Left lung (tissue), 10 donors: ENCODE measurements around the gene HES5. TPM values are rescaled to one million over a fixed set of nuclear protein-coding genes. Genes with fewer than 3 reads are reported as not detected.

Experiments used
- ATAC-seq: fragments of 200-7000 bp; cut with Tn5 transposase; one replicate; pipeline ENCODE4 v1.9.1; 2020; ENCODE audit warnings: moderate library complexity
- DNase-seq, 4 donors: peaks; one replicate each; pipeline ENCODE4 v3.0.0-alpha.2; 2013 to 2020
- H3K27ac ChIP-seq, 2 donors: fragments of 200-600 bp; sonication (generic) in 1 of 2; one replicate each; pipeline versions ENCODE4 v1.5.0 to v1.8.0; 2020 to 2021
- H3K27me3 ChIP-seq, 2 donors: fragments of 200-600 bp; sonication (generic) in 1 of 2; one replicate each; pipeline versions ENCODE4 v1.5.0 to v1.8.0; 2020 to 2021
- H3K36me3 ChIP-seq, 2 donors: fragments of 200-600 bp; sonication (generic) in 1 of 2; one replicate each; pipeline versions ENCODE4 v1.5.0 to v1.8.0; 2020 to 2021
- H3K4me1 ChIP-seq, 2 donors: fragments of 200-600 bp; one replicate each; pipeline ENCODE4 v1.8.0; 2021
- H3K4me3 ChIP-seq, 2 donors: fragments of 200-600 bp; sonication (generic) in 1 of 2; one replicate each; pipeline versions ENCODE4 v1.5.0 to v1.8.0; 2020 to 2021; ENCODE audit warnings: mild to moderate bottlenecking in 1 of 2
- H3K9me3 ChIP-seq, 2 donors: fragments of 200-600 bp; sonication (generic) in 1 of 2; one replicate each; pipeline versions ENCODE4 v1.5.0 to v1.8.0; 2020 to 2021
- intact Hi-C, 2 donors: fragments of 100-400 bp; cut with DNase I; formaldehyde crosslinking; loops; one replicate each; pipeline versions ENCODE4 v1.11.2 to v1.14.2; 2022
- polyA plus RNA-seq, 6 donors: library from polyadenylated mRNA; unstranded; fragments of 120-200 nt; gene quantifications; one replicate each; pipeline ENCODE4 v1.2.1, GENCODE V29; 2013; ENCODE audit not compliant: insufficient read length in 6 of 6
- total RNA-seq, 2 donors: library from RNA; stranded (reverse); fragmentation: NEBNext Ultra II Directional; extraction: Animal tissue kit (Norgen Biotek cat#: 25700); gene quantifications; one replicate each; pipeline ENCODE4 v1.2.1, GENCODE V29; 2021
- TF ChIP-seq, protein P1 (sequence below), 2 donors: fragments of 200-600 bp; sonication (generic) in 1 of 2; IDR thresholded peaks; one replicate each; pipeline versions ENCODE4 v1.5.0 to v1.8.0; 2021; ENCODE audit warnings: antibody characterized with exemption in 2 of 2
- donor health status: DM: no; HTN: yes; CAD: no.
- donor health status: DM: no; HTN: no; CAD: no.

HES5 gene
- total and polyA plus RNA-seq, 8 donors = 0.21 to 1.2 (median 0.65) TPM

DNA sequence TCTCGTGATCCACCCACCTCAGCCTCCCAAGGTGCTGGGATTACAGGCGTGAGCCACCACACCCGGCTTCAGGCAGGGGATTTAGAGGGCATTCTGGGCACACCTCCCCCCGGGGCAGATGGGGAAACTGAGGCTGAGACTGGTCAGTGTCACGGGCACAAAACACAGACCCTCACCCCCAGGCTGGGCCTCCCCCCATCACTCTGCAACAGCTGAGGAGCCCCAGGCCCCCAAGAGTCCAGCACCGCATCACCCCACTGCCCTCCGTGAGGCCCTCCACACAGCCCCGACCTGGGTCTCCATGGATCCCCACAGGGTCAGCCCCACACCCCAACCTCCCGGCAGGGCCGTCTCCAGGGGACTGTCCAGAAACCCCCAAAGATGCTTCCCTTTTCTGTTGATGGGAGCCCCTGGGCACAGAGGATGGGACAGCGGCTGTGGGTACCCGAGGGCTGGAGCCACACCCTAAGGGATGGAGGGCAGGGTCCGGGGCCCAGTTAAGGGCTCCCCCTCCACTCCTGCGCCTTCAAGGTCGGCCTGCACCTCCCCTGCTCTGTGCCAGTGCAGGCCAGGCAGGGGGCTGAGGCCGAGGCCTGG, 37.1 kb upstream of the HES5 start:
- ATAC-seq (no peak), DNase-seq (peak in 1 of 4 donors; percentile 76)
- TF ChIP-seq, protein P1, sequence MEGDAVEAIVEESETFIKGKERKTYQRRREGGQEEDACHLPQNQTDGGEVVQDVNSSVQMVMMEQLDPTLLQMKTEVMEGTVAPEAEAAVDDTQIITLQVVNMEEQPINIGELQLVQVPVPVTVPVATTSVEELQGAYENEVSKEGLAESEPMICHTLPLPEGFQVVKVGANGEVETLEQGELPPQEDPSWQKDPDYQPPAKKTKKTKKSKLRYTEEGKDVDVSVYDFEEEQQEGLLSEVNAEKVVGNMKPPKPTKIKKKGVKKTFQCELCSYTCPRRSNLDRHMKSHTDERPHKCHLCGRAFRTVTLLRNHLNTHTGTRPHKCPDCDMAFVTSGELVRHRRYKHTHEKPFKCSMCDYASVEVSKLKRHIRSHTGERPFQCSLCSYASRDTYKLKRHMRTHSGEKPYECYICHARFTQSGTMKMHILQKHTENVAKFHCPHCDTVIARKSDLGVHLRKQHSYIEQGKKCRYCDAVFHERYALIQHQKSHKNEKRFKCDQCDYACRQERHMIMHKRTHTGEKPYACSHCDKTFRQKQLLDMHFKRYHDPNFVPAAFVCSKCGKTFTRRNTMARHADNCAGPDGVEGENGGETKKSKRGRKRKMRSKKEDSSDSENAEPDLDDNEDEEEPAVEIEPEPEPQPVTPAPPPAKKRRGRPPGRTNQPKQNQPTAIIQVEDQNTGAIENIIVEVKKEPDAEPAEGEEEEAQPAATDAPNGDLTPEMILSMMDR (IDR thresholded peaks at IDR 0.05) = no peak
- intact Hi-C loops = no loop called here
- H3K4me3 ChIP-seq = no peak overlapping the region
- peaks cover 0 to 19% of the 10 kb centered on the region in 2 donors for H3K36me3 ChIP-seq
- H3K27ac ChIP-seq = no peak overlapping the region
- no peaks in the 10 kb centered on the region for H3K27me3 ChIP-seq
- no peaks in the 10 kb centered on the region for H3K4me1 ChIP-seq
- H3K9me3 ChIP-seq = no peaks in the 10 kb centered on the region

DNA sequence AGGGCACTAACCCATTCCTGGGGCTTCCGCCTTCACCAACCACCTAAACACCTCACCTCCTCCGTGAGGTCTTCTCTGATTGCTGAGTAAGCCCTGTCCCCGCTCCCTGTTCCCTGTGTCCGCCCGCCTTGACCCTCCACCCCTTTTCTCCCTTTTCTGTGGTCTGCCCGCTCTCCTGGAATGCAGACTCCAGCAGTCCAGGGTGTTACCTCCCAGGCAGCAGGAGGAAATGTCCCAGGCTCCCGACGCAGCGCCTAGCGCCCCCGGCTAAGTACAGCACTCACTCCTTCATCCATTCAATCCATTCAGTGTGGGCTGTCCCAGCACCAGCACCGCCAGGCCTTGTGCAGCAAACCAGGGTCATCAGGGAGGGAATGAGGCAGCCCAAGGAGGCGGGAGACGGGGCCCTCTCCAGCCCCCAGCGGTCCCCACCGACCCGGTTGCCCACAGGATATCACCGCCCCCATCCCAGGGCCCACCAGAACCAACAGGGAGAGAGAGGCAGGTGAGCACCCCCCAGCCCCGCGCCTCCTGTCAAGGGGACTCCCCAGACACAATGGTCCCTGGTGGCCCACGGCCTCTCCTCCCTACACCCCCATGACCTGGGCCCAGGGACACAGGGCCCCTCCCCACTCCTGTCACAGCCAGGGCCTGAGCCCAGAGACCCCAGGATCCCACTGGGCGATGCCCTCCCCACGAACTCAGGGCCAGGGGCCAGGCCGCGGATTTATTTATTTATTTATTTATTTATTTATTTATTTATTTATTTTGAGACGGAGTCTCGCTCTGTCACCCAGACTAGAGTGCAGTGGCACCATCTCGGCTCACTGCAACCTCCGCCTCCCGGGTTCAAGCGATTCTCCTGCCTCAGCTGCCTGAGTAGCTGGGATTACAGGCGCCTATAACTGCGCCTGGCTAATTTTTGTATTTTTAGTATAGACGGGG, 36.3 kb upstream of the HES5 start:
- Histone ChIP-seq H3K27me3 (no peaks in the 10 kb centered on the region), H3K9me3 (no peaks in the 10 kb centered on the region), H3K4me3 (no peak overlapping the region), H3K27ac (no peak overlapping the region), H3K4me1 (no peaks in the 10 kb centered on the region), H3K36me3 (peaks cover 0 to 28% of the 10 kb centered on the region in 2 donors)
- TF ChIP-seq, protein P1 (IDR thresholded peaks at IDR 0.05) = no peak
- intact Hi-C loops = no loop called here
- DNase-seq = peak in 1 of 4 donors; percentile 72
- no peak for ATAC-seq

DNA sequence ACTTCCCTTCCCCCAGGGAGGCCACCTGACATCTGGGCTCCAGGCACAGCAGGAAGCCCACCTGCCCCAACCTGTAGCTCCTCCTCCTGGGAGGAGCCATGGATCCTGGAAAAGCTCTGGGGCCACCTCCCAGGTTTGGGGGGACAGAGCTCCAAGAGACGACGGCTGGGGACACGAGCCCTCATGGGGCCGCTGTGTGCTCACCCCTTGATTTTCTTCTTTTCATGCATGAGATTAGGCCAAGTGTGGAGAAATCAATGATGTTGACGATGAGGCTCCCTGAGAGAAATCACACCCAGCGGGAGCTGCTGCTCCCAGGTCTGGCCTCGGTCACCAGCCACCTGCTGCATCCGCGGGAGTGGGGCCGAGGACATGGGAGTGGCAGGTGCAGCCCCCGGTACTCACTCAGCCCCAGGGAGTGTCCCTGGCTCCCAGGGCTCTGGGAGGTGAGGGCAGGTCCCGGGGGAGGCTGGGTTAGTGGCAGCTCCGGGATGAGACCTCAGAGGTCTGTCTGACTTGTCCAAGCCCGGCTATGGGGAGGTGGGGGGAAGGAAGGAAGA, 34.8 kb upstream of the HES5 start:
- Histone ChIP-seq H3K4me3 (no peak overlapping the region), H3K27me3 (no peaks in the 10 kb centered on the region), H3K9me3 (no peaks in the 10 kb centered on the region), H3K36me3 (peaks cover 0 to 42% of the 10 kb centered on the region in 2 donors), H3K4me1 (peaks cover 0 to 5% of the 10 kb centered on the region in 2 donors), H3K27ac (no peak overlapping the region)
- DNase-seq = peak in 1 of 4 donors; percentile 71
- intact Hi-C loops = no loop called here
- TF ChIP-seq, protein P1 (IDR thresholded peaks at IDR 0.05) = no peak
- ATAC-seq = no peak

DNA sequence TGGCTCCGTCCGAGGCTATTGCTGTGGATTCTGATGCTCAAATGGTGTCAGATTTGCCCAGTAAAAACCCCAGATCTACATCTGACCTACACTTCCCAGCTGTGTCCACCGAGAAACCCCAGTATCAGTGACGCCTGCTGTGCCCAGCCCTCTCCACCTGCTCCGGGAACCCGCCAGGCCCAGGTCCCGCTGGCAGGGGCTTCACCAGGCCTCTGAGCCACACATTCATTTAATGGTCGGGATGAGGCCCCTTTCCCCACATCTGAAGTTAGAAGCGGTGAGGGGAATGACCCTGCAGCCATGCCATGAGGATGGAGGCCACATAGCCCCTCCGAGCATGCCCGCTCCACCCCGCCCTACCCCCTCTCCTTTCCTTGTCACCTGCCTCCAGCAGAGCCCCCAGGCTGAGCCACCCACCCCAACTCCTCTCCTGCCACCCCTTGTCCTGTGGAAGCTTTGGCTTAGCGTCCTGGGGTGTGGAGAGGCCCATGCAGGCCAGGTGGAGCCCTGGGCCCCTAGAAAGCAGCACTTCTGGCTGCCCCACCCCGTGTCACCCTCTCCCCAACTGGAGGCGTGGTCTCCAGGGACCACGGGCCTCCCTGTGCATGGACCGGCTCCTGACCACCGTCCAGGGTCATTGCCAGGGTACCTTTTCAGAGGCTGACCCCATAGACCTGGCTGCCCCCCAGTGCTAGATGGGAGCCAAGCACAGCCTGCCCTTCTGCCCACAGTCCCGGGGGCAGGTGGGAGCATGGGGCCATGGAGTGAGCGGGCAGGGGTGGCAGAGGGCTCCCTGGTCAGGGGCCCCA, 34.1 kb upstream of the HES5 start:
- peaks cover 0 to 49% of the 10 kb centered on the region in 2 donors for H3K36me3 ChIP-seq
- no peaks in the 10 kb centered on the region for H3K9me3 ChIP-seq
- no peak overlapping the region for H3K27ac ChIP-seq
- peaks cover 0 to 12% of the 10 kb centered on the region in 2 donors for H3K4me1 ChIP-seq
- H3K4me3 ChIP-seq = no peak overlapping the region
- H3K27me3 ChIP-seq = no peaks in the 10 kb centered on the region
- TF ChIP-seq, protein P1 (IDR thresholded peaks at IDR 0.05) = no peak
- ATAC-seq = no peak
- intact Hi-C loops = no loop called here
- no peak for DNase-seq
